ENCODE data around the gene NFX1.

Gene NFX1

DNA sequence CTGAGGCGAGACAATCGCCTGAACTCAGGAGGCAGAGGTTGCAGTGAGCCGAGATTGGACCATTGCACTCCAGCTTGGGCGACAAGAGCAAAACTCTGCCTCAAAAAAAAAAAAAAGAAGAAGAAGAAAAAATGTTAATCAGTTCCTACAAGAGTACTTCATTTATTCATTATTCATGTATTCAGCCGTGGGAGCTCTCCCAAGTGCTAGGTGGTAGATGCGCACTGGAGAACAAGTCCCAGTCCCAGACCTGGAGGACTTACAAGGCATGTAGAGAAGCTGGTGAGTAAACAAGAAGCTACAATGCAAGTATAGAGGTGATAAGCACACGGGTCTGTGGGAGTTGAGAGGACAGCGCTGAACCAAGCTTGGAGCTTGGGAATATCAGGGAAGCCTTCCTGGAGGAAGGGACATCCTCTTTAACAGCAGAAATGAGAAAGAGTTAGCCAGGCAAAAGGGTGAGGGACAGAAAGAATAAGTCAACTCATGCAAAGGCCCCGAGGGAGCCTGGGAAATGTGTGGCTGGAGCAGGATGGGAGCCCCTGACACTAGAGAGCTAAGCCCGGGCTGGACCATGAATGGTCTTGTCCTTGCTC, 129.5 kb downstream of the NFX1 start:
- Mint-ChIP-seq H3K27ac (no peak overlapping the region), H3K36me3 (no peaks in the 10 kb centered on the region), H3K4me3 (no peak overlapping the region), H3K4me1 (peaks cover 51% of the 10 kb centered on the region), H3K9me3 (no peaks in the 10 kb centered on the region)
- ATAC-seq = no peak
- DNase-seq (ENCODE audit: low spot score in 2 of 2) = no peak
